GM10266 (cell line): ENCODE results near the gene OR9G1.

Experiments
- DNase-seq: peaks from one replicate; pipeline ENCODE4 v3.0.0; 2012; ENCODE audit errors: extremely low spot score
- CTCF ChIP-seq: IDR thresholded peaks from 2 replicates; pipeline ENCODE4 v1.5.1; 2012; ENCODE audit warnings: mild to moderate bottlenecking, low read depth; ENCODE audit not compliant: control insufficient read depth, insufficient read depth; ENCODE audit errors: missing control alignments

The OR9G1 gene

GRCh38 chr11:56700242-56700913 lies 1.5 kb downstream of the OR9G1 start:
- no peak for DNase-seq
- TF ChIP-seq CTCF, result no peak

GRCh38 chr11:56700914-56701485 lies 2.1 kb downstream of the OR9G1 start:
- no peak for DNase-seq
- no peak for TF ChIP-seq CTCF

GRCh38 chr11:56705784-56706396 lies 7.0 kb downstream of the OR9G1 start:
- TF ChIP-seq CTCF, result no peak
- DNase-seq, result no peak

GRCh38 chr11:56706486-56706885 lies 7.6 kb downstream of the OR9G1 start:
- no peak for TF ChIP-seq CTCF
- DNase-seq, result no peak

GRCh38 chr11:56714206-56714605 lies 15.3 kb downstream of the OR9G1 start:
- TF ChIP-seq CTCF, result no peak
- DNase-seq, result no peak

- DNase-seq, result no peak
- TF ChIP-seq CTCF, result no peak
Observed at GRCh38 chr11:56716379-56716854, 17.5 kb downstream of the OR9G1 start.

- no peak for DNase-seq
- TF ChIP-seq CTCF, result no peak
Observed at GRCh38 chr11:56720513-56720912, 21.6 kb downstream of the OR9G1 start.
